Activated T-helper 1 cell treated with Interleukin-2 at 50 U/mL for 16 hours (primary cell): ENCODE data around the gene LPAR3.
"Not testable (repeated sequence)": the region's sequence is repeated elsewhere in the genome, so short reads cannot be mapped to it uniquely, and the experiment has no call there.

Source experiments
- DNase-seq: peaks from one replicate; pipeline ENCODE4 v3.0.0-alpha.2; 2020; ENCODE audit warnings: low read depth

The LPAR3 gene

DNA sequence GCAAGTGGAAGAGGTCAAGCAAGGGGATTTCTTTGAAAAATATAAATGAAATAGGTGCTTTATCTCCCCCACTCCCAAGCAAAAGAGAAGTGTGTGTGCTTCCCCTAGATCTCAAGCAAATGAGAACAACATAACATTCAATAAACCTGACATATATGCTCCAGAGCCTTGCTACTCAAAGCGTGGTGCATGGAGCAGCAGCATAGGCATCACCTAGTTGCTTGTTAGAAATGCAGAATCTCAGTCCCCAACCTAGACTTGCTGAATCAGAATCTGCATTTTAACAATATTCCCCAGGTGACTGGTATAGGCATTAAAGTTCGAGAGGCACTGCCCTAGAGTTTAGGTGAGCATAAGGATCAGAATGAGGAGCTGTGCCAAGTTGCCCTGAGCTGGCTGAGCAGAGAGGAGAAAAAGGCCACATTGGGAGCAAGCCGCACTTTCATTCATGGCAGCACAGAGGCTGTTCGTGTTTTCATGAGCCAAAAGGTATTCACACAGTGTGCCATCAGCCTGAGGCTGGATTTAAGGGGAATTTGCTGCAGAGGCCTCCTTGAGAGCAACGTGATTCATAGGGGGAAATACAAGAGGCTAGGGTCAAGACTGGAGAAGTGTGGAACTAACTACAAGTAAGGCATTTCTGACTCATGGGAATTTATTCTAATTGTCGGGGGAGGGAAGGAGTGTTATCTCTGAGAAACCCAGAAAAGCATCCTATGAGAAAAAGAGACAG, 14.3 kb upstream of the LPAR3 start:
- no peak for DNase-seq

DNA sequence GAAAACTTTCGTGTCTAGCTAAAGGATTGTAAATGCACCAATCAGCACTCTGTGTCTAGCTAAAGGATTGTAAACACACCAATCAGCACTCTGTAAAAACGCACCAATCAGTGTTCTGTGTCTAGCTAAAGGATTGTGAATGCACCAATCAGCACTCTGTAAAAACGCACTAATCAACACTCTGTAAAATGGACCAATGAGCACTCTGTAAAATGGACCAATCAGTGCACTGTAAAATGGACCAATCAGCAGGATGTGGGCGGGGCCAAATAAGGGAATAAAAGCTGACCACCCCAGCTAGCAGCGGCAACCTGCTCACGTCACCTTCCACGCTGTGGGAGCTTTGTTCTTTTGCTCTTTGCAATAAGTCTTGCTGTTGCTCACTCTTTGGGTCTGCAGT, 9.7 kb upstream of the LPAR3 start:
- DNase-seq: not testable (repeated sequence)

GRCh38 chr1:84899969-84900368, 7.0 kb upstream of the LPAR3 start:
- DNase-seq: no peak

DNA sequence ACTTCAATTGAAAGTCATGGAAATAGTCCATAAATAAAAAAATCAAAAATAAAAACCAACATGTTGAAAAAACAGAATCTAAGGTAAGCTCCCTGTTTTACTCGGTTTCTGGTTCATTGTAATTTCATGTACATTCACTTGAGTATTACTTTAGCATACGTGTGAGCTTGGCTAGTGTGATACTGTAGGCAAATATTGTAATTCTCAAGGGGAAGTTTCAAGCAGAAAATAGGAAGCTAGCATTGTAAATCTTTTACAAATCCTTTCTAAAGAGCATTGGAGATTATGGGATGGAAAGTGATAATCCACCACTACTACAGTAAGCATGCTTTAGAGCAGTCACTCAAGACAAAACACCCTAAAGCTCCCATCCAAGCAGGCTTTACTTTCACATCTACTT, 3.3 kb upstream of the LPAR3 start:
- DNase-seq: no peak

DNA sequence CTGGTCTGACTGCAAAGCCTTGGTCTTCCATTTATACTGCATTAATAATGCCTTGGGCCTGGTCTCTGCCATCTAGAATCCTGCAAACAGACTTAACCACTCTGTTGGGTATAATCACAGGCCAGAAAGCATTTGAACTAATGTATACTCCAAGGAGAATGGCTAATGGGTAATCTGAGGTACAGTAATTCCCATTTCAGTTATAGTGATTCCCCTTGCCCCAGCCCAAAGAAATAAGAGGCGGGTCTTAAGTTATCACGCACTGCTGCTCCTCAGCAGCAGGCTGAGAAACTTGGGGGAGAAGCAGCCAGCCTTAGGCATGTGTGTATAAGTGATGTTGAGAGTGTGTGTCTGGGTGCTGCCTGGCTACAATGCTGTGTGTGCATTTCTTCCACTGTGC, 2.4 kb downstream of the LPAR3 start:
- DNase-seq: no peak

GRCh38 chr1:84889437-84889836, 3.6 kb downstream of the LPAR3 start:
- DNase-seq: no peak

DNA sequence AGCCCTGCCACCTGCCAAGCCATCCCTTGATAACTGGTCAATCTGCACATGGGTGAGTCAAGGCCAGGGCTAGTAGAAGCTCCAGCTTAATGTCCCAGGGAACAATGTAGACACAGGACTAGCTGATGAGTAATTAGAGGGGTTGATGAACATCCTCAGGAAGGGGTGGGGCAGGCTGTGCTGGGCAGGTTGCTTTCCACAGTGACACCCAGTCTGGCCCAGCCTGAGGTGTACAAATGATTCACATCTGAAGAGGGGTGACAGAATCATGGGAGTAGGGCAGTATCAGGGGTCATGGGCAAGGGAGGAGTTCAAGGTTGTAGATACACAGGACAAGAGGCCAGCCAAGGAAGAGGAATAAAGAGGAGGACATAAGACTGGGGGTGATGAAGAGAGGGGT, 4.3 kb downstream of the LPAR3 start:
- DNase-seq: no peak

GRCh38 chr1:84887261-84887934, 5.6 kb downstream of the LPAR3 start:
- no peak for DNase-seq

GRCh38 chr1:84885469-84885868, 7.5 kb downstream of the LPAR3 start:
- no peak for DNase-seq

DNA sequence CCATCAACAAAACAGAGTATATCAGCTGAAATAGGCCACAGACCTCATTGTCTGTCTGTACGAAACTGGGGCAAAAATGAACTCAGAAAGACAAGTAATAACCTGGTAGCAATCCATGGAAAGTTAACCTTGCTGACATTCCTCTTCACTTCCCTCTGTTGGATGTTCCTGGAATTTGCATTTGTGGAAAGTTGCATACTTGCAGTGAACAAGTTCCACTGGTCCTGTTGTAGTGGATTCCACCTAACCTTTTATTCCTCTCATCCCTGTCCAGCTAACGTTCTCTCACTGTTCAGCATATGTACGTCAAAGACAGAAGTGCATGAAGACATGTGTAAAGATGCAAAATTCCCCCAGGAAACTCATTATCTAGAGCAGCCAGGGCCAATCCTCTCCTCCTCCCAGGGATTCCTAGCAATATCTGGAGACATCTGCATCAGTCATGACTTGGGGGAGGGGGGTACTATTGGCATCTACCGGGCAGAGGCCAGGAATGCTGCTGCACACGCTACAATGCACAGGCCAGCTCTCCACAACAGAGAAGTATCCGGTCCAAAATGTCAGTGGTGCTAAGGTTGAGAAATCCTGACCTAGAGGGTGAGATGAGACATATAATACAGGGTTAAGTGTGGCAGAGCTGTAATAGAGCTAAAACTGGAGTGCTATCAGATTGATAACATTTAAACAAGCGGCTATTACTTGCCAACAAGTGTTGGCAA, 8.2 kb downstream of the LPAR3 start:
- no peak for DNase-seq

DNA sequence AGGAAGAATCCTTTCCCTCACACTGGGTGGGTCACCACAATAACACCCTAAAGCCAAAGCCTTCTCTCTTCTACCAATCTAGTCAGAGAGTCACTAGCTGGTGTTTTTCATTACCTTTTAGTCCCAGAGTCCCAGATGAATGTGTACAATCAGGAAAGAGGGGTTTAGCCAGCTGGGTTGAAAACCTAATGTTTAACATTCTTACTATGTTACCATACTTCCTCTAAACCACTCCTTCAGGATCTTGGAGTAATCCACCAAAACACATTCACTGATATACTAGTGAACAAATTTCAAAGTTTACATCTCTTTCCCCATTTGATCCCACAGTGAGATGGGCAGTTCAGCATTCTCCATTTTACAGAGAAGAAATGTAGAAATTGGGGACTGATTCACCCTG, 9.7 kb downstream of the LPAR3 start:
- DNase-seq: no peak

DNA sequence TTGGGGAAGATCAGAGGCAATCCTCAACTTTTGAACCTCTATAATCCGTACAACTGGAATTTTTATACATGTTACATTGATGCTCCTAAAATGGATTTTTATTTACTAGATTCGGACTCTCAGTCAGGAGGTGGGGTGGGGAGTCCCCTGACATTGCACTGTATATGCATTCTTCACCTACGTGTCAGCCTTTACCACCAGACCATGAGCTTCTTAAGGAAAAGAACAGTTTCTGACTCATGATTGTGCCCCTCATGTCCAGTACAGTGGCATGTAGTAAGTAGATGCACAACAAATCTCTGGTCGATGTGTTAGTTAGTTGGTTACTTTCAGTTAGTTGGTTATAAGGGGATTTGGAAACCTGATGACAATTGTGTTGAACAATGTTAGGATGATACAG, 15.4 kb downstream of the LPAR3 start:
- DNase-seq: no peak

DNA sequence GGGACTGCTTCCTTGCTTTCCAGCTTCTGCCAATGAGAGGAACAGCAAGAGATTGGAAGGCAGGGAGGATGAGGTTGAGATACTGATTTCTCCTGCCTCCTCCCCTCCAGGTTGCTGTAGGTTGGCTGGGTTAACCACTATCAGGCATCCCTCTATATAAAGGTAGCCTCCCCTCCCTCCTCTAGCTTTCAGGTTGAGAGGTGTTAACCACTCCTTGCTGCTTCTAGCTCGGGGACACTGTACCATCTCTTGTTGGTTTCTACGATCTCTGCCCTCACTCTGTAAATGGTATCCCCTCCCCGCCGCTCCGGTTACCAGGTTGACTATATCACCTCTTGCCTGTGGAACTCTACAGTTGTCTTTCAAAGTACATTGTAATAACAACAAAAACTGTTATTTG, 16.7 kb downstream of the LPAR3 start:
- DNase-seq: no peak

DNA sequence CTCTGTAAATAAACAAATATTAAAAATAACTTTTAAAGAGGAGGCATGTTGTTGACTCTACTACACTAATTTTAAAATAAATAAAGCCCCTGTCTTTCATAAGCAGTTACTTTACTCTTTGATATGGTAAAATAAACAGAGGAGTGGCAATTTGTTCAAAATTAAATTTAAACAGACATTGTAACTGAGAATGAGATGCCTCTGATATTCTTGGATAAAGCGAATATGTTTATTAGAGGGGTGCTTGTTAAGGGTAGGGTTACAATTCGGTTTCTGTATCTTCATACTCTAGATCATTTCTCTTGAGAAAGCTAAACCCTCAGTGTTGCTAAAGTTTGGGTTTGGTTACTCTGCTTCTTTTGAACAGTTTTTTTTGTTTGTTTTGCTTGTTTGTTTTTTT, 19.6 kb downstream of the LPAR3 start:
- DNase-seq: no peak

GRCh38 chr1:84872696-84873355, 20.2 kb downstream of the LPAR3 start:
- no peak for DNase-seq

GRCh38 chr1:84871181-84871580, 21.8 kb downstream of the LPAR3 start:
- DNase-seq: no peak

DNA sequence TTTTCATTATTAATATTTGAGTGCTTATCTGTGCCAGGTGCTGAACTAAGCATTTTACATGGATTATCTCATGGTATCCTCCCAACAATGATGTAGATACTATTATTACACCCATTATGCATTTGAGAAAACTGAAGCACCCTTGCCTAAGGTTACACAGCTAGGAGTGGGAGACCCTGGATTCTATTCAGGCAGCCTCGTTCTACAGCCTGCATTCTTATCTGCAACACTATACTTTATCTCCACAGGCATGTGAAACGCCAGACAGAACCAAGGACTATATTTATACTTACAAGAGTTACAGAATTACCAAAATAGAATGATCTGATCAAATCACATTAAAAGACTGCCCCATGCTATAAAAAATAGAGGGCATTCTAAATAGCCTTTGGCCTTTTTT, 22.4 kb downstream of the LPAR3 start:
- DNase-seq: no peak

GRCh38 chr1:84869720-84870119, 23.3 kb downstream of the LPAR3 start:
- DNase-seq: no peak

DNA sequence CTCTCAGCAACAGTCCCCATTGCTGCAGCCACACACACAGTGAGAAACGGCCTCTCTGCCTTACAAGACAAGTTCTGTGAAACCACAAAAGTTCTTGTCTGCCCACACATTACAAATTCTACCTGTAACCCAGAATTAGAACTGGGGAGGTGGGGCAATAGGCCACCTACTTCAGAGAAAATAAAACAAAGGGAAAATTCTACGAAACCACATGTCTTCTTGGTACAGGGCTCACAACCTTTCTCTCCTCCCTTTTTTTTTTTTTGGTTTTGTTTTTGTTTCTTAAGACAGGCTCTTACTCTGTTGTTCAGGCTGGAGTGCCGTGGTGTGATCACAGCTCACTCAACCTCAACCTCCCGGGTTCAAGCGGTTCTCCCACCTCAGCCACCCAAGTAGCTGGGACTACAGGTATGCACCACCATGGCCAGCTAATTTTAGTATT, 30.2 kb downstream of the LPAR3 start:
- DNase-seq: no peak

DNA sequence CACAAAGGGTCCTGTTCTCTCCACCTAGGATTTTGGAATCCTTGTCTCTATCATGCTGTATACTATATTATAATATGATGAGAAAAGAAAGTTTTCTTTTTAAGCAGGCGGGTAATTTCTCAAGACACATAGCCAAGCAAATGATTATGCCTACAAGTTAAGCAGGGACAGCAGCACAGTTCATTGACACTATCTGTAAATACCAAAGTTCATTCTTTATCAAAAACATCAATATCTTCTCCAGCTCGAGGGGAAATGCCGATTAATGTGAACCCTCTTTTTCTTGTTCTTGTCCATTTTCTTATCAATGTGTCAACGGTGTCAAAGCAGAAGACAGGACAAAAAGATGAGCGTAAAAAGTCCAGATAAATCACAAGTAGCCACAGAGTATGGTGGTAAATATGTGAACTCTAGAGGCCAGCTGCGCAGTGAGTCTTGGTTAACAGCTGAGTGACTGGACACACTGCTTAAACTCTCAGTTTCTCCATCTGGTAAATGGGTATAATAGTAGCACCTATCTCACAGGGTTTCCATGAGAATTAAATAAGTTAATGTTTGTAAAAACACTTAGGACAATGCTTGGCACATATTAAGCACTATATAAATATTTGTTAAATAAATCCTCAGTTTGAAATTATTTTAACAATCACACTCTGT, 30.9 kb downstream of the LPAR3 start:
- no peak for DNase-seq

- DNase-seq: no peak
Measured at GRCh38 chr1:84861516-84861915, 31.5 kb downstream of the LPAR3 start.

DNA sequence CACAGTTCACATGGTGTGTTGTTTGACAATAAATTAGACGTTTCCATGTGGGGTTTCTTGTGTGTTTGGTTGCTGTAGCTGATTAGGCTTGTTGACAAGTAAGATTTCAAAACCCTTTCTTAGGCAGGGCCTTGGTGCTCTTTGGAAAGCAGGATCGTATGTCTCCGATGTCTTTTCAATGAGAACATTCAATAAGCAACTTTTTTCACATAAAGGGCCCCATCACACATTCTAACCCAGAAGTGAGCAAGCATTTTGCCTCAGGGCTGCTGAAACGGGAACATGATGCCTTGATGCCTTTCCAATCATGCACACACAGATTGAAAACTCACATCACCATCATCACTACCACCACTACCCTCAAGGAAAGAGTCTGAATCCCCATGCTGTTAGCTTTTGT, 33.1 kb downstream of the LPAR3 start:
- no peak for DNase-seq
